MM.1S (cell line): ENCODE measurements around the gene SSTR1.

Experiments used
- DNase-seq: peaks from one replicate; pipeline ENCODE4 v3.0.0-alpha.2; 2015
- H2AFZ ChIP-seq: fragments of 300-600 bp; sonication (generic); 2 replicates; pipeline ENCODE4 v1.6.0; 2016; ENCODE audit warnings: antibody characterized with exemption, low read length
- H3F3A ChIP-seq: fragments of 300-600 bp; sonication (generic); 2 replicates; pipeline ENCODE4 v1.6.1; 2016; ENCODE audit warnings: mild to moderate bottlenecking, antibody characterized with exemption, low read length, moderate library complexity, mixed read lengths; ENCODE audit not compliant: insufficient read depth
- H3K27ac ChIP-seq: fragments of 300-600 bp; sonication (generic); 2 replicates; pipeline ENCODE4 v1.5.1; 2016; ENCODE audit warnings: mild to moderate bottlenecking, low read length
- H3K27me3 ChIP-seq: fragments of 300-600 bp; sonication (generic); replicated peaks from 2 replicates; pipeline ENCODE4 v1.6.0; 2016; ENCODE audit warnings: low read length; ENCODE audit not compliant: insufficient read depth
- H3K36me3 ChIP-seq: fragments of 300-600 bp; sonication (generic); replicated peaks from 2 replicates; pipeline ENCODE4 v1.6.1; 2016; ENCODE audit warnings: mild to moderate bottlenecking, low read length, mixed read lengths; ENCODE audit not compliant: insufficient read depth
- H3K4me1 ChIP-seq: fragments of 300-600 bp; sonication (generic); 2 replicates; pipeline ENCODE4 v1.6.1; 2016; ENCODE audit warnings: low read length, mixed read lengths
- H3K4me2 ChIP-seq: fragments of 300-600 bp; sonication (generic); 2 replicates; pipeline ENCODE4 v1.6.0; 2016; ENCODE audit warnings: low read depth, low read length
- H3K4me3 ChIP-seq: fragments of 300-600 bp; sonication (generic); 2 replicates; pipeline ENCODE4 v1.5.1; 2016; ENCODE audit warnings: low read length, mixed read lengths
- H3K79me2 ChIP-seq: fragments of 300-600 bp; sonication (generic); 2 replicates; pipeline ENCODE4 v1.6.1; 2016; ENCODE audit warnings: mixed run types, low read length, mixed read lengths
- H3K9ac ChIP-seq: fragments of 300-600 bp; sonication (generic); 2 replicates; pipeline ENCODE4 v1.6.1; 2016; ENCODE audit warnings: low read length, mixed read lengths
- H3K9me2 ChIP-seq: fragments of 300-600 bp; sonication (generic); replicated peaks from 2 replicates; pipeline ENCODE4 v1.6.1; 2016; ENCODE audit warnings: mild to moderate bottlenecking, low read length, mixed read lengths; ENCODE audit not compliant: insufficient read depth
- H3K9me3 ChIP-seq: fragments of 300-600 bp; sonication (generic); replicated peaks from 2 replicates; pipeline ENCODE4 v1.6.1; 2016; ENCODE audit warnings: mild to moderate bottlenecking, low read length, mixed read lengths; ENCODE audit not compliant: insufficient read depth
- H4K20me1 ChIP-seq: fragments of 300-600 bp; sonication (generic); 2 replicates; pipeline ENCODE4 v1.6.1; 2016; ENCODE audit warnings: mild to moderate bottlenecking, low read length, moderate library complexity, mixed read lengths; ENCODE audit not compliant: insufficient read depth
- EZH2 ChIP-seq: fragments of 300-600 bp; sonication (generic); optimal IDR thresholded peaks from 2 replicates; pipeline ENCODE3; 2017; ENCODE audit warnings: low read depth, mild to moderate bottlenecking, antibody characterized with exemption, low read length, mixed read lengths
- EZH2phosphoT487 ChIP-seq: fragments of 300-600 bp; sonication (generic); IDR thresholded peaks from 2 replicates; pipeline ENCODE4 v1.6.1; 2018; ENCODE audit warnings: antibody characterized with exemption, low read length
- TF ChIP-seq, protein P1 (sequence below): fragments of 300-600 bp; sonication (generic); IDR thresholded peaks from 2 replicates; pipeline ENCODE4 v1.5.1; 2016; ENCODE audit warnings: antibody characterized with exemption, low read length, mixed read lengths

SSTR1 gene

DNA sequence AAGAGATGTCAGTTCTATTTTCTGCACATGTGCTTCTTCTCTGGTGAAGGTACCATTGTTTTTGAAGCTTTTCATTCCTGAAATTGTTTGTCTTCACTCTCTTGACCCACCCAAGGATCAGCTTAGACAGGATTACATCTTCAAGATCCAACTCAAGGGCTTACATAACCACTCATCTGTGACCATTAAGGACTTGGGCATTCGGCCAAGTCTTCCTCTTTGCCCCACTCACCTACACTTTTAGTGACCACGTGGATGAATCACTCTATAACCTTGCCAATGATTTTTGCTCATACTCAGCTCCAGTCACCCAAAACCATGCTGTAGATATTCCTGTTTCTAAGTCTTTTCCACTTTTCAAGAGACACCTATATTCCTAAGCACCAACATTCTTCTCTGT is 36.5 kb upstream of the SSTR1 start:
- Histone ChIP-seq H3K9me2 (no peaks in the 10 kb centered on the region), H2AFZ (no peak overlapping the region), H3K9ac (no peak overlapping the region), H3K36me3 (no peaks in the 10 kb centered on the region), H3K4me3 (no peak overlapping the region), H4K20me1 (no peaks in the 10 kb centered on the region), H3K4me1 (no peaks in the 10 kb centered on the region), H3K79me2 (no peaks in the 10 kb centered on the region), H3K9me3 (no peaks in the 10 kb centered on the region), H3K4me2 (no peak overlapping the region), H3F3A (no peaks in the 10 kb centered on the region), H3K27me3 (no peaks in the 10 kb centered on the region), H3K27ac (no peak overlapping the region)
- TF ChIP-seq EZH2 (no peak), EZH2phosphoT487 (no peak)
- TF ChIP-seq, protein P1, sequence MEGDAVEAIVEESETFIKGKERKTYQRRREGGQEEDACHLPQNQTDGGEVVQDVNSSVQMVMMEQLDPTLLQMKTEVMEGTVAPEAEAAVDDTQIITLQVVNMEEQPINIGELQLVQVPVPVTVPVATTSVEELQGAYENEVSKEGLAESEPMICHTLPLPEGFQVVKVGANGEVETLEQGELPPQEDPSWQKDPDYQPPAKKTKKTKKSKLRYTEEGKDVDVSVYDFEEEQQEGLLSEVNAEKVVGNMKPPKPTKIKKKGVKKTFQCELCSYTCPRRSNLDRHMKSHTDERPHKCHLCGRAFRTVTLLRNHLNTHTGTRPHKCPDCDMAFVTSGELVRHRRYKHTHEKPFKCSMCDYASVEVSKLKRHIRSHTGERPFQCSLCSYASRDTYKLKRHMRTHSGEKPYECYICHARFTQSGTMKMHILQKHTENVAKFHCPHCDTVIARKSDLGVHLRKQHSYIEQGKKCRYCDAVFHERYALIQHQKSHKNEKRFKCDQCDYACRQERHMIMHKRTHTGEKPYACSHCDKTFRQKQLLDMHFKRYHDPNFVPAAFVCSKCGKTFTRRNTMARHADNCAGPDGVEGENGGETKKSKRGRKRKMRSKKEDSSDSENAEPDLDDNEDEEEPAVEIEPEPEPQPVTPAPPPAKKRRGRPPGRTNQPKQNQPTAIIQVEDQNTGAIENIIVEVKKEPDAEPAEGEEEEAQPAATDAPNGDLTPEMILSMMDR: no peak
- DNase-seq: no peak

DNA sequence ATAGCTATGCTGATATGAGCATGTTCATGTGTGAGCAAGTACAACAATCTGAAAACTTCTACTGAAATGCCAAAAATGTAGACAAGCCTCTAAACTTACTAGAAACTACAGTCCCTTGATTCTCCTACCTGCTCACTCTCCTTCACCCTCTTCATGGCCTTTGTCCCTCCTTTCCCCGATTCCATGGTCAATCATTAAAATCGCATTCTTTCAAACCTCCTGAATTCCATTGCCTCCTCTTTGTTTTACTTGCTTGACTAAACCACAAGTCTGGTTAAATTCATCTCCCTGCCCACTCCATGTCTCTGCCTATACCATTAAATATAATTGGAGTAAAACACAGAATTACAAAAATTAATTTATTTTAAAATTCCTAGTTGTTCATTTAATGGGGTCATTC is 33.0 kb upstream of the SSTR1 start:
- no peak for DNase-seq
- TF ChIP-seq EZH2phosphoT487 (no peak), EZH2 (no peak)
- TF ChIP-seq, protein P1: no peak
- no peaks in the 10 kb centered on the region for H3K36me3 ChIP-seq
- no peaks in the 10 kb centered on the region for H3F3A ChIP-seq
- H3K4me2 ChIP-seq: no peak overlapping the region
- H3K27me3 ChIP-seq: no peaks in the 10 kb centered on the region
- H3K4me1 ChIP-seq: no peaks in the 10 kb centered on the region
- H3K27ac ChIP-seq: no peak overlapping the region
- H2AFZ ChIP-seq: no peak overlapping the region
- H4K20me1 ChIP-seq: no peaks in the 10 kb centered on the region
- no peaks in the 10 kb centered on the region for H3K79me2 ChIP-seq
- no peak overlapping the region for H3K9ac ChIP-seq
- H3K9me2 ChIP-seq: no peaks in the 10 kb centered on the region
- H3K9me3 ChIP-seq: no peaks in the 10 kb centered on the region
- H3K4me3 ChIP-seq: no peak overlapping the region

DNA sequence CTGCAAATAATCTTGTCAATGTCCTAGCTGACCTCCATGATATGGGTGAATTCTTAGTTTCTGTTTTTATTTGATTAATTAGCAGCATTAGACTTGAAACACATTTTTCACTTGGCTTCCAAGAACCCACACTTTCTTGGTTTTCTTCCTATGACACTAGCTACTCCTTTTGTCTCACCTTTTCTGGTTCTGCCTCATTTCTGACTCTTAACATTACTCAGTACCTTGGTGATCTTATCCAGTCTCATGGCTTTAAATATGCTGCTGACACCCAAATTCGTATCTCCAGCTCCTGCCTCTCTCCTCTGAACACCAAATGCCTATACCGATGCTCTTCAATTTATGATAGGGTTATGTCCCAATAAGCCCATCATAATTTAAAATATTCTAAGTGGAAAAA is 32.0 kb upstream of the SSTR1 start:
- H3K9me2 ChIP-seq: no peaks in the 10 kb centered on the region
- H3K9me3 ChIP-seq: no peaks in the 10 kb centered on the region
- TF ChIP-seq, protein P1: no peak
- TF ChIP-seq EZH2phosphoT487 (no peak), EZH2 (no peak)
- H3K4me3 ChIP-seq: no peak overlapping the region
- H3F3A ChIP-seq: no peaks in the 10 kb centered on the region
- no peaks in the 10 kb centered on the region for H3K4me1 ChIP-seq
- no peaks in the 10 kb centered on the region for H4K20me1 ChIP-seq
- H3K4me2 ChIP-seq: no peak overlapping the region
- H3K36me3 ChIP-seq: no peaks in the 10 kb centered on the region
- no peak overlapping the region for H3K9ac ChIP-seq
- no peak overlapping the region for H3K27ac ChIP-seq
- H3K27me3 ChIP-seq: no peaks in the 10 kb centered on the region
- no peaks in the 10 kb centered on the region for H3K79me2 ChIP-seq
- DNase-seq: no peak
- H2AFZ ChIP-seq: no peak overlapping the region
